Measurements from ENCODE around the gene PTPRM.

PTPRM gene

GRCh38 chr18:7585276-7585670, 18.2 kb downstream of the PTPRM start:
- Histone ChIP-seq H3K4me1 (ENCODE audit: low read length) (0 out of 2 replicates have a peak, but pooled peaks cover under 1% of the 10 kb centered on the region), H4K20me1 (ENCODE audit: insufficient read depth, low read length) (no peaks in the 10 kb centered on the region), H3K4me3 (ENCODE audit: low read length) (no peak overlapping the region), H3K4me2 (ENCODE audit: low read depth, low read length) (no peak overlapping the region), H3K9me2 (replicated peaks; ENCODE audit: insufficient read depth, low read length) (no peaks in the 10 kb centered on the region), H3K36me3 (replicated peaks; ENCODE audit: insufficient read depth, low read length) (no peaks in the 10 kb centered on the region), H3K9me3 (replicated peaks; ENCODE audit: insufficient read depth, low read length) (no peaks in the 10 kb centered on the region), H3K79me2 (ENCODE audit: low read length) (no peaks in the 10 kb centered on the region), H3K27ac (ENCODE audit: low read length) (no peak overlapping the region), H3K27me3 (replicated peaks; ENCODE audit: insufficient read depth, low read length) (no peaks in the 10 kb centered on the region), H3F3A (ENCODE audit: insufficient read depth, low read length) (no peaks in the 10 kb centered on the region), H3K9ac (ENCODE audit: low read length) (no peak overlapping the region), H2AFZ (ENCODE audit: low read length) (no peak overlapping the region)
- no peak for TF ChIP-seq EZH2phosphoT487 (IDR thresholded peaks at IDR 0.05; ENCODE audit: low read length)
- TF ChIP-seq CTCF (IDR thresholded peaks at IDR 0.05; ENCODE audit: low read length): no peak
- TF ChIP-seq EZH2 (optimal IDR thresholded peaks at IDR 0.05; ENCODE audit: low read depth, low read length): no peak
- no peak for DNase-seq

GRCh38 chr18:7586379-7586778, 19.3 kb downstream of the PTPRM start:
- no peak overlapping the region for H3K4me3 ChIP-seq (ENCODE audit: low read length)
- H3K27ac ChIP-seq (ENCODE audit: low read length): no peak overlapping the region
- H4K20me1 ChIP-seq (ENCODE audit: insufficient read depth, low read length): no peaks in the 10 kb centered on the region
- no peaks in the 10 kb centered on the region for H3K9me3 ChIP-seq (replicated peaks; ENCODE audit: insufficient read depth, low read length)
- H3K36me3 ChIP-seq (replicated peaks; ENCODE audit: insufficient read depth, low read length): no peaks in the 10 kb centered on the region
- H3K4me1 ChIP-seq (ENCODE audit: low read length): 0 out of 2 replicates have a peak, but pooled peaks cover 8% of the 10 kb centered on the region
- no peak overlapping the region for H2AFZ ChIP-seq (ENCODE audit: low read length)
- no peak overlapping the region for H3K4me2 ChIP-seq (ENCODE audit: low read depth, low read length)
- H3K9me2 ChIP-seq (replicated peaks; ENCODE audit: insufficient read depth, low read length): no peaks in the 10 kb centered on the region
- no peaks in the 10 kb centered on the region for H3K79me2 ChIP-seq (ENCODE audit: low read length)
- H3K27me3 ChIP-seq (replicated peaks; ENCODE audit: insufficient read depth, low read length): no peaks in the 10 kb centered on the region
- no peak overlapping the region for H3K9ac ChIP-seq (ENCODE audit: low read length)
- H3F3A ChIP-seq (ENCODE audit: insufficient read depth, low read length): no peaks in the 10 kb centered on the region
- no peak for DNase-seq
- TF ChIP-seq EZH2phosphoT487 (IDR thresholded peaks at IDR 0.05; ENCODE audit: low read length) (no peak), CTCF (IDR thresholded peaks at IDR 0.05; ENCODE audit: low read length) (no peak), EZH2 (optimal IDR thresholded peaks at IDR 0.05; ENCODE audit: low read depth, low read length) (no peak)

- Histone ChIP-seq H4K20me1 (ENCODE audit: insufficient read depth, low read length) (no peaks in the 10 kb centered on the region), H2AFZ (ENCODE audit: low read length) (no peak overlapping the region), H3K9me2 (replicated peaks; ENCODE audit: insufficient read depth, low read length) (no peaks in the 10 kb centered on the region), H3K4me2 (ENCODE audit: low read depth, low read length) (peak overlapping the region; percentile 10; the same call in 1 of the 2 replicates), H3K4me3 (ENCODE audit: low read length) (no peak overlapping the region), H3K9me3 (replicated peaks; ENCODE audit: insufficient read depth, low read length) (no peaks in the 10 kb centered on the region), H3K27me3 (replicated peaks; ENCODE audit: insufficient read depth, low read length) (no peaks in the 10 kb centered on the region), H3K27ac (ENCODE audit: low read length) (no peak overlapping the region), H3F3A (ENCODE audit: insufficient read depth, low read length) (no peaks in the 10 kb centered on the region), H3K9ac (ENCODE audit: low read length) (no peak overlapping the region), H3K79me2 (ENCODE audit: low read length) (no peaks in the 10 kb centered on the region), H3K36me3 (replicated peaks; ENCODE audit: insufficient read depth, low read length) (no peaks in the 10 kb centered on the region), H3K4me1 (ENCODE audit: low read length) (0 out of 2 replicates have a peak, but pooled peaks cover 8% of the 10 kb centered on the region)
- DNase-seq: no peak
- TF ChIP-seq EZH2 (optimal IDR thresholded peaks at IDR 0.05; ENCODE audit: low read depth, low read length): no peak
These were observed 23.9 kb downstream of the PTPRM start for GRCh38 chr18:7590826-7591560.
